ENCODE results near the gene AMPD2. TPM values are rescaled to one million over a fixed set of nuclear protein-coding genes. Genes with fewer than 3 reads are reported as not detected.
A peak's percentile ranks its signal among the peaks of the same experiment; 100 is the strongest.

Gene AMPD2
- total RNA-seq, 4 donors from 2014 or later = 23.7 to 38.8 (median 33.2) TPM

DNA sequence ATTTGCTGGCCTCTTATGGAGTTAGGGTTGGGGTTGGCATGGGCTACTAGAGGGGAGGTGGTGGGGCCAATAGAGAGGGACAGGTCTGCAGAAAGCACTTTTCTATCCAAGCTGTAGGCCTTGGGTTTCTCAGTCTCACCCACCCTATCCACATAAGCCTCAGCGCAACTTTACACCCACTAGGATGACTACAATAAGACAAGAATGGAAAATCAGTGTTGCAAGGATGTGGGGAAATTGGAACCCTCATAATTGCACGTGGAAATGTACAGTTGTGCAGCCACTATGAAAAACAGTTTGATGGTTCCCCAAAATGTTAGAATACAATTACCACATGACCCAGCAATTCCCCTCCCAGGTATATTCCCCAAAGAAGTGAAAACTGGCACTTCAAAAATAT, 22.2 kb downstream of the AMPD2 start:
- Histone ChIP-seq H3K27ac (replicated peaks in 1 of 4) (no peak overlapping the region), H3K27me3 (no peaks in the 10 kb centered on the region), H3K4me3 (no peak overlapping the region), H3K4me1 (peaks cover 8 to 17% (median 10%) of the 10 kb centered on the region in 4 donors), H3K36me3 (no peaks in the 10 kb centered on the region), H3K9me3 (no peaks in the 10 kb centered on the region)
- TF ChIP-seq, protein P1, sequence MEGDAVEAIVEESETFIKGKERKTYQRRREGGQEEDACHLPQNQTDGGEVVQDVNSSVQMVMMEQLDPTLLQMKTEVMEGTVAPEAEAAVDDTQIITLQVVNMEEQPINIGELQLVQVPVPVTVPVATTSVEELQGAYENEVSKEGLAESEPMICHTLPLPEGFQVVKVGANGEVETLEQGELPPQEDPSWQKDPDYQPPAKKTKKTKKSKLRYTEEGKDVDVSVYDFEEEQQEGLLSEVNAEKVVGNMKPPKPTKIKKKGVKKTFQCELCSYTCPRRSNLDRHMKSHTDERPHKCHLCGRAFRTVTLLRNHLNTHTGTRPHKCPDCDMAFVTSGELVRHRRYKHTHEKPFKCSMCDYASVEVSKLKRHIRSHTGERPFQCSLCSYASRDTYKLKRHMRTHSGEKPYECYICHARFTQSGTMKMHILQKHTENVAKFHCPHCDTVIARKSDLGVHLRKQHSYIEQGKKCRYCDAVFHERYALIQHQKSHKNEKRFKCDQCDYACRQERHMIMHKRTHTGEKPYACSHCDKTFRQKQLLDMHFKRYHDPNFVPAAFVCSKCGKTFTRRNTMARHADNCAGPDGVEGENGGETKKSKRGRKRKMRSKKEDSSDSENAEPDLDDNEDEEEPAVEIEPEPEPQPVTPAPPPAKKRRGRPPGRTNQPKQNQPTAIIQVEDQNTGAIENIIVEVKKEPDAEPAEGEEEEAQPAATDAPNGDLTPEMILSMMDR (IDR thresholded peaks at IDR 0.05) = no peak
- TF ChIP-seq POLR2AphosphoS5 (IDR thresholded peaks at IDR 0.05) (no peak), POLR2A (IDR thresholded peaks at IDR 0.05; ENCODE audit: low read depth) (no peak), EP300 (IDR thresholded peaks at IDR 0.05) (no peak)
- intact Hi-C loops (cut with DNase I) = loop anchor here (5.0 kb wide), 3 partner anchors 45 to 340 kb away; partner anchors contain the start of genes AHCYL1 and GSTM1
- peak; percentile 47 for DNase-seq (ENCODE audit: extremely low spot score)
- WGBS = 76% methylated on average over 2 of the region's 2 CpGs

DNA sequence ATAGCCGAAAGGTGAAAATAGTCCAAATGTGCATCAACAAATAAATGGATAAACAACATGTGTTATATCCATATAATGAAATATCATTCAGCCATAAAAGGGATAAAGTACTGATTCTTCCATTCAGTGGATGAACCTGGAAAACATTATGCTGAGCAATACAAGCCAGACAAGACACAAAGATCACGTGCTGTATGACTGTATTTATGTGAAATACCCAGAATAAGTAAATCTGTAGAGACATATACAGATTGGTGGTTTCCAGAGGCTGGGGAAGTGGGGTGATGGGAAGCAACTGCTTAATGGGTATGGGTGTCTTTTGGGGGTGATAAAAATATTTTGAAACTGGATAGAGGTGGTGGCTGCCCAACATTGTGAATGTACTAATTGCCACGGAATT, 23.0 kb downstream of the AMPD2 start:
- Histone ChIP-seq H3K4me3 (no peak overlapping the region), H3K9me3 (no peaks in the 10 kb centered on the region), H3K4me1 (peaks cover 8 to 17% (median 10%) of the 10 kb centered on the region in 4 donors), H3K27ac (replicated peaks in 1 of 4) (no peak overlapping the region), H3K36me3 (no peaks in the 10 kb centered on the region), H3K27me3 (no peaks in the 10 kb centered on the region)
- TF ChIP-seq POLR2AphosphoS5 (IDR thresholded peaks at IDR 0.05) (no peak), POLR2A (IDR thresholded peaks at IDR 0.05; ENCODE audit: low read depth) (no peak), EP300 (IDR thresholded peaks at IDR 0.05) (no peak)
- TF ChIP-seq, protein P1 (IDR thresholded peaks at IDR 0.05) = no peak
- intact Hi-C loops (cut with DNase I) = loop anchor here (5.0 kb wide), 3 partner anchors 45 to 340 kb away; partner anchors contain the start of genes AHCYL1 and GSTM1
- DNase-seq (ENCODE audit: extremely low spot score) = peak; percentile 19
- WGBS = 62% methylated on average over 3 of the region's 3 CpGs

DNA sequence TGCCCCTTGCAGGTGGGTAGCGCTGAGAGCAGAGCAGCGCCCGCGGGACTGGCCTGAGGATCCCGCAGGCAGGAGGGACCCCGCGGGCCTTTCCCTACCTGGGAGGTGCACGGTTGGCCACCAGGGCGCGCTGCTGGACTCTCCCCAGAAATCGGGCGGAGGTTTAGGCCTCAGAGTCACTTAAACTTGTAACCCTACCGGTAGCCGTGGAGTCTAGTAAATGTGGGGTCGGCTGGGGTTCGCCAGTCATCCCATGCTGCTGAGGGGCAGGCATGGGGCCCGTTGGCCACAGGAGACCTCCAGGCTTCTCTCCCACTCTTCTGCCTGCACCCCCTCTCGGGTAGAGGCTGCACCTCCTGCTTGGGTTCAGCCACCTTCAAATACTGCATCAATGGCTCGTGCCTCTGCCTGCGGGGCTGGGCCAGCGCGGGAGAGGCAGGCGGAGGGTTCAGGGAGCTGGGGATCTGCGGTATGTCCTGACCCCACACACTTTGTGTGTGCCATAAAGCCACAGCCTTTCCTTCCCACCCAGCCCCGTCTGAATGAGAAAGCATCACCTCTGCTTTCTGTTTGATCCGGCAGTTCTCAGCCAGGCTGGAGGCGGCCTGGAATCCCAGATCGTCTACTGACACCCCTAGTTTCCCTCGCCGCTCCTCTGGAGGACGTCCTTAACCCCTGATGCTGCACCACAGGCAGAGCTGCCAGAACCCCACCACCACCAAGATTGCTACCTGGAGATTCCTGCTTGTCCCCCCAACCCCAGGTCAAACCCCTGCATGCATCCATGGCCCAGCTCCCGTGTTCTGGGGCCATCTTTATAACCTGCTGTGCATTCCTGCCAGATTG, 24.0 kb downstream of the AMPD2 start:
- peaks cover 8 to 17% (median 10%) of the 10 kb centered on the region in 4 donors for H3K4me1 ChIP-seq
- WGBS = 55% methylated on average over 10 of the region's 32 CpGs
- H3K27ac ChIP-seq (replicated peaks in 1 of 4) = no peak overlapping the region
- TF ChIP-seq, protein P1 (IDR thresholded peaks at IDR 0.05) = peak; percentile 87 to 91 (median 87)
- no peak for TF ChIP-seq POLR2AphosphoS5 (IDR thresholded peaks at IDR 0.05)
- H3K36me3 ChIP-seq = no peaks in the 10 kb centered on the region
- no peaks in the 10 kb centered on the region for H3K9me3 ChIP-seq
- intact Hi-C loops (cut with DNase I) = loop anchor here (5.0 kb wide), 3 partner anchors 44 to 339 kb away; partner anchors contain the start of genes AHCYL1 and GSTM1
- peak; percentile 96 for DNase-seq (ENCODE audit: extremely low spot score)
- H3K27me3 ChIP-seq = no peaks in the 10 kb centered on the region
- peak overlapping the region in 2 of 4 donors; percentile 20 to 30 for H3K4me3 ChIP-seq

DNA sequence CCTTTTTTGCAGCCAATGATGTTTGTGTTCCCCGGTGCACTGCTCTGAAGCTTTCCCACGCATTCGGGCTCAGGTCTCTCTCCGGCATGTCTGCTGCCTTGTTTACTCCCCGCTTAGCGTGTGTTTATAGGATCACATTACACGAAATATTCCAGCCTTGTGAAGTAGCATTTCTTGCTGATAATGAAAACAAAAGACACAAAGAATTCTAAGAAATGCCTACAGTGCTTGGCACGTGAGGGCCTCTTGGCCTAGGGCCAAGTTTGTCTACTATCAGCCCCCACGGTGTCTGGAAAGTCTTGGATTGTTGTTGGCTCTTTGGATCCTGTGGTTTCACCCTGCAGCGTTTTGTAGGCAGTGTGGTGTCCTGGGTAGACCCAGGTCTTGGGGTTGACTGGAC, 25.0 kb downstream of the AMPD2 start:
- Histone ChIP-seq H3K4me1 (peaks cover 8 to 17% (median 10%) of the 10 kb centered on the region in 4 donors), H3K27ac (replicated peaks in 1 of 4) (no peak overlapping the region), H3K4me3 (no peak overlapping the region), H3K9me3 (no peaks in the 10 kb centered on the region), H3K36me3 (no peaks in the 10 kb centered on the region), H3K27me3 (no peaks in the 10 kb centered on the region)
- TF ChIP-seq POLR2AphosphoS5 (IDR thresholded peaks at IDR 0.05) = no peak
- TF ChIP-seq, protein P1 (IDR thresholded peaks at IDR 0.05) = no peak
- no peak for TF ChIP-seq EP300 (IDR thresholded peaks at IDR 0.05)
- no peak for TF ChIP-seq POLR2A (IDR thresholded peaks at IDR 0.05; ENCODE audit: low read depth)
- WGBS = no CpG with 5 or more reads among the region's 10 CpGs
- intact Hi-C loops (cut with DNase I) = loop anchor here (5.0 kb wide), 3 partner anchors 43 to 338 kb away; partner anchors contain the start of genes AHCYL1 and GSTM1
- DNase-seq (ENCODE audit: extremely low spot score) = no peak
